ENCODE results near the gene SIN3B.

GRCh38 chr19:16920816-16921529 lies 91.8 kb downstream of the SIN3B start:
- no peak for TF ChIP-seq CTCF (IDR thresholded peaks at IDR 0.05)
- TF ChIP-seq POLR2A (IDR thresholded peaks at IDR 0.05) = no peak

All from ovary (tissue), 3 donors.